ENCODE data around the gene LRRC25.
"Not testable (repeated sequence)": the region's sequence is repeated elsewhere in the genome, so short reads cannot be mapped to it uniquely, and the experiment has no call there.

The LRRC25 gene

DNA sequence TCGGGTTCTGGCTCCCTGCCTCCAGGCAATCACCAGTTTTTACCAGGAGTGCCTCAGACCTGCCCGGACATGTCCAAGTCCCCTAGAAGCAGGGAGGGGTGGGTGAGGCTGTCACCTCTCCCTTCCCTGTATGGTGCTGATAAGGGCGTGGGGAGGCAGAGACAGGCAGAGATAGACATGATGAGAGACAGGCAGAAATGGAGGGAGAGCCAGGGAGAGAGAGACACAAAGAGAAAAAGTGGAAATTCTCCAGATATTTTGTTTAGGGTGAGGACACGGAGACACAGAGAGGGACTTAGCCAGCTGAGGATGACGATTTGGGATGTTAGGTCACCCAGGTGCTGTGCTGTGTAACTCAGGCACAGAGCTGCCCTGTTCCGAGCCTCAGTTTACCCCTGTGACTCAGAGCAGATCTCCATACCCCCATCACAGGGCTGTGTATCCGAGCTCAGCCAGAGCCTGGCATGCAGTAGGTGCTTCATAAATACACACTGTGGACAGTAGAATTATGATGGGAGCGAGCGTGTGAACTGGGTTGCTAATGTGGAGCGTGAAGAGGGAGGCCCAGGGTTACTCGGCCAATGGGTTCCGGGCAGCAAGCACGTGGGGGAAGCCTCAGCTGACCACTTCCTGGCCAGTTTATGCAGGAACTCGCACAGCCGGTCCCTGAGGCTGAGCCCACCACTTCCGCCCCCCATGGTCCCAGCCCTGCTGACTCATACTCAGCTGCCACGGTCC, 23.4 kb downstream of the LRRC25 start:
- peak; percentile 76 to 84 for ATAC-seq

DNA sequence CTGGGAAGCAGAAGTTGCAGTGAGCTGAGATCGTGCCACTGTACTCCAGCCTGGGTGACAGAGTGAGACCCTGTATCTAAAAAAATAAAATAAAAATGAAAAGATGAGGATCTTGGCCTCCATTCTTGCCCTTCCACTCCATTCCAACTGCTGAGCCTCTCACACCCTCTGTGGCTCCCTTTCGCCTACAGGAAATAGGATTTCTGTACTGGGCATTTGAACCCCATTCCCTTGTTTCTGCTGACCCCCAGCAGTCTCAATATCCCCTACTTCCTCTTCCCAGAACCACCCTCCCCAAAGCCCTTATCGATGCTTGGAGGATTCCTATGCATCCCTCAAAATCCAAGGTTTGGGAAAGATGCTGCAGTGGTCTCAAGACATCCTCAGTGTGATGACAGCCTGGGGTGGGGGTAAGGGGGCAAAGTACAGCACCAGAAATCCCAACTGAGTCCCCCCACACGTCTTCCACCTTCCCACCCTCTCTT, 24.0 kb downstream of the LRRC25 start:
- ATAC-seq: no peak

GRCh38 chr19:18368504-18369222, 28.8 kb downstream of the LRRC25 start:
- ATAC-seq: no peak

GRCh38 chr19:18366021-18366435, 31.4 kb downstream of the LRRC25 start:
- ATAC-seq: no peak

GRCh38 chr19:18364826-18365528, 32.4 kb downstream of the LRRC25 start:
- ATAC-seq: no peak

DNA sequence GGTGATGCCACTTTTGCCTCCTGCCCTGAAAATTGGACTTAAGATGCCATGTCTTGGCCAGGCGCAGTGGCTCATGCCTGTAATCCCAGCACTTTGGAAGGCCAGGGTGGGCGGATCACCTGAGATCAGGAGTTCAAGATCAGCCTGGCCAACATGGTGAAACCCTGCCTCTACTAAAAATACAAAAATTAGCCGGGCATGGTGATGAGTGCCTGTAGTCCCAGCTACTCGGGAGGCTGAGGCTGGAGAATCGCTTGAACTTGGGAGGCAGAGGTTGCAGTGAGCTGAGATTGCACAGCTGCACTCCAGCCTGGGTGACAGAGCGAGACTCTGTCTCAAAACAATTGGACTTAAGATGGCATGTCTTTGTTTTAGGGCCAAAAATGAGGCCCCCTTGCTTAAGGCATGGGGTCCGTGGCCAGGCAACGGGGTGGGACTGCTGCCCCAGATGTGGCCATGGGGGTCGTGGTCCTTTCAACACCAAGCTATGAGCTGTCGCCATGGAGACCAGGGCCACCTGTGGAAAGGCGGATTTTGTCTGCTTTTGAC, 33.1 kb downstream of the LRRC25 start:
- ATAC-seq: not testable (repeated sequence)

DNA sequence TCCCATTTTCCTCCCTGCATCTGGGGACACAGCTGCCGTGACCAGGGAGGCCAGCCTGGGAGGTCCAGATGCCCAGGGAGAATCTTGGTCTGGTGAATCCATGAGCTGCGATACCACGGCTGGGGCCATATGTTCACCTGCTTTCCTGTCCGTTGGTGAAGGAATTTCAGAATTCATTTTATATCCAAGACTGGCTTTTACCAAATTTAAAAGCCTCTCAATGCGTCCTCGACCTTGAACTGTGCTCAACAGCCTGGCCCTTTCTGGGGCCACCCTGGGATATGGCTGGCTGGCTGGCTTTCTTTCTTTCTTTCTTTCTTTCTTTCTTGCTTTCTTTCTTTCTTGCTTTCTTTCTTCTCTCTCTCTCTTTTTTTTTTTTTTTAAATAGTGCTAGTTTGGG, 33.6 kb downstream of the LRRC25 start:
- no peak for ATAC-seq

- ATAC-seq: no peak
Observed at GRCh38 chr19:18362934-18363542, 34.4 kb downstream of the LRRC25 start.

DNA sequence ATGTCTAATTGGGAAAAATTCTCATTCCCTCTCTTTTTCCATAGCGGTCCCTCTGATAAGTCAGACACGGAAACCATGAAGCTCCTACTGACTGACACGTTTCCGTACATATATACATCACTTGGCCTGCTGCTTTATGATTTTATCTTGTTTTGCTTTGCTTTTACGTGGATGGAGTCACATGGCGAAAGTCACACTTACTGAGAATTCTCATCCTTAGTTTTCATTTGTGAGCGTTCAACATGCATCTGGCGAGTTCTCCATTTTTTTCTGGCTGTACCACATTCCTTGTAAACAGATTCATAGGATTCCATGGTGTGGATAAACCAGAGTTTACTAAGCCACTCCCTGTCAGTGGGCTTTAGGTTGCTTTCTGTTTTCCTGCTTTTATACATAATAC, 35.8 kb downstream of the LRRC25 start:
- ATAC-seq: no peak

DNA sequence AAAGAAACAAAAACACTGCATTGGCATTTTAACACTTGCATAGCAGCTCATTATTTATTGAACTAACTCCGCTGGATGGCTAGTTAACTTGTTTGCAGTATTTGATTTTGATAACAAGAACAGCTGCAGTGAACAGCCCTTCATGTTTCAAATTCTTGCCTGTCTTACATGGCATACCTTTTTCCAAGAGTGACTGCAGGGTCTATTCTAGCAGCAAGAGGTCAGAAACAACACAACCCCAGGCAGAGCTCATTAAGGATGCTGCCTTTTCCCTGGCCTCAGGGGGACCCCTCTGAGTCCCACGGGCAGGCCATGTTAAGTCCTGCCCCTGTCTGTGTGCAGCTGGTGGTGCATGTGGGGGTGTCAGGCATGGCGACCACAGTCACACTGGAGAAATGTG, 40.4 kb downstream of the LRRC25 start:
- no peak for ATAC-seq

DNA sequence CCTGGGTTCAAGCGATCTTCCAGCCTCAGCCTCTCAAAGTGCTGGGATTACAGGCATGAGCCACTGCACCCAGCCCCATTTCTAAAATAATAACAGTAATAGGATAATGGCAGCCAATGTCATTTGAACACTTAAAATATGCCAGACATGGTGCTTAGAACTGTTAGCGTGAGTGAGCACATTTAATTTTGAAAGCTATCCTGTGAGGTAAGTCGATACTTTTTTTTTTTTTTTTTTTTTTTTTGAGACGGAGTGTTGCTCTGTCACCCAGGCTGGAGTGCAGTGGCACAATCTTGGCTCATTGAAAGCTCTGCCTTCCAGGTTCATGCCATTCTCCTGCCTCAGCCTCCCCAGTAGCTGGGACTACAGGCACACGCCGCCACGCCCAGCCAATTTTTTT, 42.7 kb downstream of the LRRC25 start:
- not testable (repeated sequence) for ATAC-seq

DNA sequence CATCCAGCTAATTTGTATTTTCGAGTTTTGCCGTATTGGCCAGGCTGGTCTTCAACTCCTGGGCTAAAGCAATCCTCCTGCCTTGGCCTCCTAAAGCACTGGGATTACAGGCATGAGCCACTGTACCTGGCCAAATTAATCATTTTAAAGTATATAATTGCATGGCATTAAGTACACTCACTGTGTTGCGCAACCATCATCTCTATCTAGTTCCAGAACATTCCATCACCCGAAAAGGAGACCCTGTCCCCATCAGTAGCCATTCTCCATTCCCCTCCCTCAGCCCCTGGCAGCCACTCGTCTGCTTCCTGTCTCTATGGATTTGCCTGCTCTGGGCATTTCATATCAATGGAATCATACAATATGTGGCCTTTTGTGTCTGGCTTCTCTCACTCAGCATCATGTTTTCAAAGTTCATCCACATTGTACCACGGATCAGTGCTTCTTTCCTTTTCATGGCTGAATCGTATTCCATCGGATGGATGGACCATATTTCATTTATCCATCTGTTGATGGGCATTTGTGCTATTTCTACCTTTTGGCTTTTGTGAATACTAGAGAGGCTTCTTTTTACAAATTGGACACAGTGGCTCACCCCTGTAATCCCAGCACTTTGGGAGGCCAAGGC, 43.9 kb downstream of the LRRC25 start:
- no peak for ATAC-seq

DNA sequence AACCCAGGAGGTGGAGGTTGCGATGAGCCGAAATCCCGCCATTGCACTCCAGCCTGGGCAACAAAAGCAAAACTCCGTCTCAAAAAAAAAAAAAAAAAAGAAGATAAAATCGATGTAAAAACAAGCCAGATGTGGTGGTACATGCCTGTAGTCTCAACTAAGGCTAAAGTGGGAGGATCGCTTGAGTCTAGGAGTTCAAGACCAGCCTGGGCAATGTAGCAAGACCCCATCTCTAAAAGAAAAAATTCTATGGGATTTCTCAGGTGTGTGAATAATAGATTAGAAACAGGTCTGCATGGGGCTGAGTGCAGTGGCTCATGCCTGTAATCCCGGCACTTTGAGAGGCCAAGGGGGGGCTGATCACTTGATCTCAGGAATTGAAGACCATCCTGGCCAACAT, 45.9 kb downstream of the LRRC25 start:
- no peak for ATAC-seq

- no peak for ATAC-seq
Observed at GRCh38 chr19:18350490-18350889, 46.9 kb downstream of the LRRC25 start.

DNA sequence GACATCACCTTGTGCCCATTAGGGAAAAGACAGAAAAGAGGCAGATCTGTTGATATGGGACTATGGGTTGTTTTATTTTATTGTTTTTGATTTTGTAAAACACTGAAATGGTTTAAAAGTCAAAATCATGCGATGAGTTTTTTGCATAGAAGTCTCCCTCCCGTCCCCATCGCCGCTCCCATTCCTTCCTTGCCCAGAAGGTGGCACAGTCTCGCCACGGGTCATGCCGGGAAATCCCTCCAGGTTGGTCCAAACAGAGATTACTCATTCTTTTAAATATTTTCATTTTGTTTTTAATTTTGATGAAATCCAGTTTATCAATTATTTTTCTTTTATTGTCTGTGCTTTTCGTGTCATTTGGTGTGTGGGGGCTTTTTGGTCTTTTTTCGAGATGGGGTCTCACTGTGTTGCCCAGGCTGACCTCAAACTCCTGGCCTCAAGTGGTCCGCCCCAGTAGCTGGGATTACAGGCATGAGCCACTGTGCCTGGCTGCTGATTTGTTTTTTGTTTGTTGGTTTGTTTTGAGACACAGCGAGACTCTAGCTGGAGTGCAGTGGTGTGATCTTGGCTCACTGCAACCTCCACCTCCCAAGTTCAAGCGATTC, 47.8 kb downstream of the LRRC25 start:
- no peak for ATAC-seq

DNA sequence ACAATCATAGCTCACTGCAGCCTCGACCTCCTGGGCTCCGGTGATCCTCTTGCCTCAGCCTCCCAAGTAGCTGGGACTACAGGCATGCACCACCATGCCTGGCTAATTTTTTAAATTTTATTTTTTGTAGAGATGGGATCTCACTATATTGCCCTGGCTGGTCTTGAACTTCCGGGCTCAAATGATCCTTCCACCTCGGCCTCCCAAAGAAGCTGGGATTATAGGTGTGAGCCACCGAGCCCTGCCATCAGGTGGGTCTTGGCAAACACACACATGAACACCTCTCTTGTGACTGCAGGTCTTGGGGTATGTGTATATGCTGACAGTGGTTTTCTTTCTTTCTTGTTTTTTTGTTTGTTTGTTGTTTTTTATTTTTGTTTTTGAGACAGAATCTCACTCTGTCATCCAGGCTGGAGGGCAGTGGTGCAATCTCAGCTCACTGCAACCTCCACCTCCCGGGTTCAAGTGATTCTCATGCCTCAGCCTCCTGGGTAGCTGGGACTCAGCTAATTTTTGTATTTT, 48.5 kb downstream of the LRRC25 start:
- not testable (repeated sequence) for ATAC-seq

GRCh38 chr19:18348171-18348570, 49.3 kb downstream of the LRRC25 start:
- ATAC-seq: no peak

DNA sequence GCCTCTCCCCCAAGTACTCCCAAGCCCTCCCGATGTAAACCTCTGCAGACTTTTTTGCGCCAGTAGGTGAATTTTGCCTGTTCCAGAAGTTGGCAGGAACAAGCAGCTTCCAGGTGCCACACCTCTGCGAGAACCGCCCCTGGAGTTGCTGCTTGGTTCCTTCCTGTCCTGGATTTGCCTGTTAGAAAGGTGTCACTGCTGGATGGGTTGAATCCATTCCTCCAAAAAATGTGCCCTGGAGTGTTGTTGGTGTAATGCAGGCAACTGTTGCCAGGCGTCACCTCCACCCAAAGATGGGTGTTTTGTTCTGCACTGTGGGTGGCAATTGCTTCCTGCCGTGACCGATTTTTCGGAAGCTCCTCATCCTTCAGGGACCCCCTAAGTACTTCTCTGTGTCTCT, 51.3 kb downstream of the LRRC25 start:
- no peak for ATAC-seq

DNA sequence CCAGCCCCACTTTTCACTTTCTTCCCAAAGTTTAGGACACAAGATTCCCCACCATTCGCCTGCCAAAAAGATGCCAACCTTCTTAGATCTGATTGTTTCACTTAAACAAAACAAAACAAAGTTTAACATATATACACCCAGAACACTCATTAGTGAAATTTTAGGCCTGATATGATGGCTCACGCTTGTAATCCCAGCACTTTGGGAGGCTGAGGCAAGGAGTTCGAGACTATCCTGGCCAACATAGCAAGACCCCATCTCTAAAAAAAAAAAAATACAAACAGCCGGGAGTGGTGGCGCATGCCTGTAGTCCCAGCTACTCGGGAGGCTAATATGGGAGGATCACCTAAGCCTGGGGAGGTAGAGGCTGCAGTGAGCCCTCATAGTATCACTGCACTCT, 52.1 kb downstream of the LRRC25 start:
- ATAC-seq: no peak

- no peak for ATAC-seq
Observed at GRCh38 chr19:18344582-18344950, 52.9 kb downstream of the LRRC25 start.

DNA sequence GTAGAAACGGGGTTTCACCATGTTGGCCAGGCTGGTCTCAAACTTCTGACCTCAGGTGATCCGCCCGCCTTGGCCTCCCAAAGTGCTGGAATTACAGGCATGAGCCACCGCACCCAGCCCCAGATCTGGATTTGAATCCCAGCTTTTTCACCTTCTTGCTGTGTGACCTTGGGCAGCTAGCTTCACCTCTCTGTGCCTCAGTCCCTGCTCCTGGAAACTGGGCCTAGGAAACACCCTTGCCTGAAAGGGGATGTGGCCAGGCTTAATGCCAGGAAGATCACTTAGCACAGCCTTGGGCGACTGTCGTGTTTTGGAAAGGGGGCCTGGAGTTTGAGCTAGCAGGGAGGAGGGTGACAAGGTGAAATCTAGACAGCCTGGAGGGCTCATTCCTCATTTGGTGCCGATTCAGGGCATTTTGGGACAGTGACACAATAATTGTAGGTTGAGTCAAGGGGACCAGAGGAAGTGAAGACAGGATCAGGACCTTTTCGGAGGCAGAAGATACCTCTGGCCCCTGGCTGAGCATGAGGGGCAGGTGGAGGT, 55.3 kb downstream of the LRRC25 start:
- no peak for ATAC-seq

All from activated CD4-positive, CD25-positive, alpha-beta regulatory T cell treated with anti-CD3 and anti-CD28 coated beads, Interleukin-2, amount 50 U/mL, for 24 hours (primary cell).